ENCODE measurements around the gene ZNF672. TPM values are rescaled to one million over a fixed set of nuclear protein-coding genes. Genes with fewer than 3 reads are reported as not detected.

Gene ZNF672
- total RNA-seq, 1 experiment from 2014 or later, result 29.1 TPM

DNA sequence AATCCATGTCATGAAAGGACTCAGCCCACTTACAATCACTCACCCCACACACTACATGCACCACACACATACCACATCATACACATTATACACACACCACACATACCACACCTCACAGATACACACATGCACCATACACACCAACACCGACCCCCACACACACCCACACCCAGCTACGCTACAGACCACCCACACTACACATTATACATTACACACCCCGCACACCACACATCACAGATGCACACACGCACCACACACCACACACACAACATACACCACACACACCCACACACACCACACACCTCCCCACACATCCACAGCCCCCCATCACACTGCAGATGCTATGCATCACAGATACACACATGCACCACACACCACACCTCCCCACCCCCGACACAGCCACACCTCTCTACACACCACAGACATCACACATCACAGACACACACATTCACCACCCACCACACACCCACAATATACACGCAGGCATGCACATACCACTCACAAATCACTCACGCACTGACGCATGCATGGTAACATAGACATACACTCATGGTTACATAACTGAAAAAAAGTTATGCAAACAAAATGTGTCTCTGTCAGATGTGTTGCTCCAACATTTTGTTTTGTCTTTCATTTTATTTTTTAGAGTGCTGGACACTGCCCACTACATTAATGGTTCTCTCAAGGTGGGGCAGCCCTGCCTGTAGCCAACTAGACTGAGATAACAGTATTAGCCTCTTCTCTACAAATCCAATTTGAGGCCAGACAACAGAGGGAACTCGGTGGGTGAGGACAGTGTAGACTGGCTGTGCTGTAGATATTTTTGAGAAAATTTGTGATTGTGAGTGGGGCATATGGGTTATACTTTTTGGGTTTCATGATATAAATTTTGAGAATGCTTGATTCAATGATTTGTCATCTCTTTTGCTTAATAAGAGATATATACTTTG, 52.8 kb downstream of the ZNF672 start:
- no peaks in the 10 kb centered on the region for H3K9me3 Mint-ChIP-seq (ENCODE audit: unreplicated experiment)
- no peaks in the 10 kb centered on the region for H3K27me3 Mint-ChIP-seq (ENCODE audit: insufficient read depth, unreplicated experiment)
- ChIA-PET CTCF (no interaction called here), POLR2A (interaction anchor here (1.4 kb wide), 1 partner anchor 15 kb away, joined by 3 read pairs; the partner anchor contains the start of gene PGBD2)
- H3K4me3 Mint-ChIP-seq (ENCODE audit: unreplicated experiment), result no peak overlapping the region
- no peaks in the 10 kb centered on the region for H3K9me3 ChIP-seq
- intact Hi-C loops (cut with micrococcal nuclease; ENCODE audit: unreplicated experiment), result loop anchor here (2.0 kb wide), 1 partner anchor 16 kb away; the partner anchor contains the start of gene PGBD2
- H3K4me3 ChIP-seq (ENCODE audit: low read depth, low read length), result no peak overlapping the region
- no peak for DNase-seq
- H3K27ac Mint-ChIP-seq (ENCODE audit: unreplicated experiment), result no peak overlapping the region
- peaks cover 6% of the 10 kb centered on the region for H3K4me1 Mint-ChIP-seq (ENCODE audit: low read depth, unreplicated experiment)
- no TSS peak for BruUV-seq (replicated peaks)
- H3K36me3 Mint-ChIP-seq (ENCODE audit: insufficient read depth, unreplicated experiment), result no peaks in the 10 kb centered on the region
- H3K4me1 ChIP-seq, result peaks cover 5% of the 10 kb centered on the region; the same call in 1 of the 2 replicates
- no peaks in the 10 kb centered on the region for H3K36me3 ChIP-seq (ENCODE audit: control insufficient read depth, insufficient read depth, low read length)
- TF ChIP-seq, protein P1, sequence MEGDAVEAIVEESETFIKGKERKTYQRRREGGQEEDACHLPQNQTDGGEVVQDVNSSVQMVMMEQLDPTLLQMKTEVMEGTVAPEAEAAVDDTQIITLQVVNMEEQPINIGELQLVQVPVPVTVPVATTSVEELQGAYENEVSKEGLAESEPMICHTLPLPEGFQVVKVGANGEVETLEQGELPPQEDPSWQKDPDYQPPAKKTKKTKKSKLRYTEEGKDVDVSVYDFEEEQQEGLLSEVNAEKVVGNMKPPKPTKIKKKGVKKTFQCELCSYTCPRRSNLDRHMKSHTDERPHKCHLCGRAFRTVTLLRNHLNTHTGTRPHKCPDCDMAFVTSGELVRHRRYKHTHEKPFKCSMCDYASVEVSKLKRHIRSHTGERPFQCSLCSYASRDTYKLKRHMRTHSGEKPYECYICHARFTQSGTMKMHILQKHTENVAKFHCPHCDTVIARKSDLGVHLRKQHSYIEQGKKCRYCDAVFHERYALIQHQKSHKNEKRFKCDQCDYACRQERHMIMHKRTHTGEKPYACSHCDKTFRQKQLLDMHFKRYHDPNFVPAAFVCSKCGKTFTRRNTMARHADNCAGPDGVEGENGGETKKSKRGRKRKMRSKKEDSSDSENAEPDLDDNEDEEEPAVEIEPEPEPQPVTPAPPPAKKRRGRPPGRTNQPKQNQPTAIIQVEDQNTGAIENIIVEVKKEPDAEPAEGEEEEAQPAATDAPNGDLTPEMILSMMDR (IDR thresholded peaks at IDR 0.05; ENCODE audit: insufficient read depth in 1 of 2, low read depth in 1 of 2, low read length in 1 of 2, severe bottlenecking in 1 of 2, unreplicated experiment in 1 of 2), result no peak
- no peaks in the 10 kb centered on the region for H3K27me3 ChIP-seq (replicated peaks; ENCODE audit: control insufficient read depth, insufficient read depth, low read length)

- intact Hi-C loops (cut with micrococcal nuclease; ENCODE audit: unreplicated experiment), result loop anchor here (2.0 kb wide), 1 partner anchor 15 kb away; the partner anchor contains the start of gene PGBD2
- ChIA-PET POLR2A (interaction anchor here (1.4 kb wide), 1 partner anchor 14 kb away, joined by 3 read pairs; the partner anchor contains the start of gene PGBD2), CTCF (no interaction called here)
- no TSS peak for BruUV-seq (replicated peaks)
- no peak overlapping the region for H3K27ac Mint-ChIP-seq (ENCODE audit: unreplicated experiment)
- TF ChIP-seq, protein P1 (IDR thresholded peaks at IDR 0.05; ENCODE audit: insufficient read depth in 1 of 2, low read depth in 1 of 2, low read length in 1 of 2, severe bottlenecking in 1 of 2, unreplicated experiment in 1 of 2), result no peak
- H3K4me3 ChIP-seq (ENCODE audit: low read depth, low read length), result no peak overlapping the region
- no peaks in the 10 kb centered on the region for H3K9me3 Mint-ChIP-seq (ENCODE audit: unreplicated experiment)
- DNase-seq, result no peak
- no peaks in the 10 kb centered on the region for H3K36me3 ChIP-seq (ENCODE audit: control insufficient read depth, insufficient read depth, low read length)
- H3K4me1 ChIP-seq, result peaks cover 5% of the 10 kb centered on the region; the same call in 1 of the 2 replicates
- no peaks in the 10 kb centered on the region for H3K27me3 ChIP-seq (replicated peaks; ENCODE audit: control insufficient read depth, insufficient read depth, low read length)
- no peak overlapping the region for H3K4me3 Mint-ChIP-seq (ENCODE audit: unreplicated experiment)
- H3K4me1 Mint-ChIP-seq (ENCODE audit: low read depth, unreplicated experiment), result peaks cover 6% of the 10 kb centered on the region
- no peaks in the 10 kb centered on the region for H3K27me3 Mint-ChIP-seq (ENCODE audit: insufficient read depth, unreplicated experiment)
- no peaks in the 10 kb centered on the region for H3K9me3 ChIP-seq
- no peaks in the 10 kb centered on the region for H3K36me3 Mint-ChIP-seq (ENCODE audit: insufficient read depth, unreplicated experiment)
These were observed 53.7 kb downstream of the ZNF672 start for GRCh38 chr1:248891758-248892157.

DNA sequence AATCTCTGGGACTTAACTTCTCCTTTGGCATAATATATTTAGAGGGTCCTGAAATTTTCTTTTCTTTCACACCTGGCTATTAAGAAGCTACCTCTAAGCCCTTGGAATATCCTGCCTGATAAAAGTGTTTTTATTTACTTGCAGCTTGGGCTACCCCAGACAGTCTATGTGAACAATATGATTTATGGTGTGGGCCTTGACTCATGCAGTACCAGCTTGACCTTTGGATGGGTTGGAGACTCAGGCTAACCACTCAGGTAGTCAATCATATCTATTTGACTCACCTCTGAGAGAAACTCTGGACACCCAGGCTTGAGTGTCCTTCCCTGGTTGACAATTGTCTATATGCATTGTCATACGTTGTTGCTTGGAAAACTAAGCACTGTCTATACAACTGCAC, 54.6 kb downstream of the ZNF672 start:
- intact Hi-C loops (cut with micrococcal nuclease; ENCODE audit: unreplicated experiment), result no loop called here
- Histone ChIP-seq H3K9me3 (no peaks in the 10 kb centered on the region), H3K4me3 (ENCODE audit: low read depth, low read length) (no peak overlapping the region), H3K27me3 (replicated peaks; ENCODE audit: control insufficient read depth, insufficient read depth, low read length) (no peaks in the 10 kb centered on the region), H3K4me1 (peaks cover 5% of the 10 kb centered on the region; the same call in 1 of the 2 replicates), H3K36me3 (ENCODE audit: control insufficient read depth, insufficient read depth, low read length) (no peaks in the 10 kb centered on the region)
- no peak overlapping the region for H3K4me3 Mint-ChIP-seq (ENCODE audit: unreplicated experiment)
- H3K4me1 Mint-ChIP-seq (ENCODE audit: low read depth, unreplicated experiment), result peaks cover 6% of the 10 kb centered on the region
- no peaks in the 10 kb centered on the region for H3K36me3 Mint-ChIP-seq (ENCODE audit: insufficient read depth, unreplicated experiment)
- DNase-seq, result no peak
- BruUV-seq (replicated peaks), result no TSS peak
- TF ChIP-seq, protein P1 (IDR thresholded peaks at IDR 0.05; ENCODE audit: insufficient read depth in 1 of 2, low read depth in 1 of 2, low read length in 1 of 2, severe bottlenecking in 1 of 2, unreplicated experiment in 1 of 2), result no peak
- CTCF ChIA-PET, result no interaction called here
- no peaks in the 10 kb centered on the region for H3K9me3 Mint-ChIP-seq (ENCODE audit: unreplicated experiment)
- POLR2A ChIA-PET, result interaction anchor here (1.4 kb wide), 1 partner anchor 13 kb away, joined by 3 read pairs; the partner anchor contains the start of gene PGBD2
- H3K27ac Mint-ChIP-seq (ENCODE audit: unreplicated experiment), result no peak overlapping the region
- H3K27me3 Mint-ChIP-seq (ENCODE audit: insufficient read depth, unreplicated experiment), result no peaks in the 10 kb centered on the region

Data from Caco-2 (cell line).